ENCODE results near the gene SDCCAG8.

Gene SDCCAG8

DNA sequence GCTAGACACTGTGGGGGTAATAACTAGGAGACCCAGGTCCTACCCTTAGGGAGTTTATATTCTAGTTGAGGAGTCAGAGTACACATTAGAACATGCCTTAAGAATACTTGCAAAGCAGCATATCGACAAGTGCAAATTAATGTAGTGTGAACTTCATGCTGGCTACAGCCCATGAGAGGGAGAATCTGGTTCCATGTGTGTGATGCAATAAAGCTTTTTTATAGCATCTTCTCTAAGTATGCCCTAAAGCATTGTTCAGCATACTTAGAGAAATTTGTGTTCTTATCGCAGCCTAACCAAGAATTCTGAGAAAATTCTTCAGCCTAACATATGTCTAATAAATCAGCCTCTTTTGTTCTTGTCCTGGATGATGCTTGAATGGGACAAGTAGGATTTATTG lies 95.5 kb downstream of the SDCCAG8 start:
- H3K4me3 ChIP-seq (ENCODE audit: low read depth, low read length) = no peak overlapping the region
- no peak overlapping the region for H3K9ac ChIP-seq (ENCODE audit: low read depth, low read length)
- H3K27me3 ChIP-seq (ENCODE audit: control insufficient read depth, insufficient read depth, low read length) = no peaks in the 10 kb centered on the region
- no peaks in the 10 kb centered on the region for H3K9me3 ChIP-seq (ENCODE audit: control insufficient read depth, insufficient read depth, low read length)
- no peaks in the 10 kb centered on the region for H3K36me3 ChIP-seq (ENCODE audit: control insufficient read depth, insufficient read depth, low read length)
- no peaks in the 10 kb centered on the region for H3K4me1 ChIP-seq (ENCODE audit: control insufficient read depth, insufficient read depth, low read length)
- H3K27ac ChIP-seq (ENCODE audit: low read depth, low read length) = no peak overlapping the region

DNA sequence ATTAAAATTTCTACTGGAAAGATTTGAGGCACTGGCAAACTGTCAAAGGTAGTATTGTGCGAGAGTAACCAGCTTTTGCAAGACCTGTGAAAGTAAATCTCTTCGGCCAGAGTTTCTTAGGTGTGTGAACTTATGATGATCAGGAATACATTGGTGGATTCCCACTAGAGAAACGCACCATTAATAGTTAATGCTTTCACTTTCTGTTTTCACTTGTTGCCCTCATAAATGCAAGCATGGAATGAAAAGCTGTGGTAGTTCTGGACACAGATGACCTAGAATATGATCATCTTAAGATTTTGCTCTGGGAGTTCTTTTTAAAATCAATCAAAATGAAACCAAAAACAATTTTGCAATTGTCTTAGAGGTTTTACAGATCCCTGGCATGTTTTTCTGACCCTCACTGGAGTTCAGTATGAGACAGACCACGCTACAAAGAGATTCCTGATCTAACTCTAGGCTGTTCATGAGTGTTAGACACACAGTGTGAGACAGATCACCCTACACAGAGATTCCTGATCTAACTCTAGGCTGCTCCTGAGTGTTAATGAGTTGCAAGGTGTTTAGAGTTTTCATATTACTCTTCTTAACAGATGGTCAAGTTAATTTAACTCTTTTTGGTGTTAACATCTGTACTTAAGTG lies 98.8 kb downstream of the SDCCAG8 start:
- Histone ChIP-seq H3K4me3 (ENCODE audit: low read depth, low read length) (no peak overlapping the region), H3K27ac (ENCODE audit: low read depth, low read length) (no peak overlapping the region), H3K27me3 (ENCODE audit: control insufficient read depth, insufficient read depth, low read length) (no peaks in the 10 kb centered on the region), H3K9me3 (ENCODE audit: control insufficient read depth, insufficient read depth, low read length) (no peaks in the 10 kb centered on the region), H3K4me1 (ENCODE audit: control insufficient read depth, insufficient read depth, low read length) (no peaks in the 10 kb centered on the region), H3K36me3 (ENCODE audit: control insufficient read depth, insufficient read depth, low read length) (no peaks in the 10 kb centered on the region), H3K9ac (ENCODE audit: low read depth, low read length) (no peak overlapping the region)

- no peak overlapping the region for H3K27ac ChIP-seq (ENCODE audit: low read depth, low read length)
- H3K9ac ChIP-seq (ENCODE audit: low read depth, low read length) = no peak overlapping the region
- H3K4me1 ChIP-seq (ENCODE audit: control insufficient read depth, insufficient read depth, low read length) = no peaks in the 10 kb centered on the region
- H3K36me3 ChIP-seq (ENCODE audit: control insufficient read depth, insufficient read depth, low read length) = no peaks in the 10 kb centered on the region
- H3K9me3 ChIP-seq (ENCODE audit: control insufficient read depth, insufficient read depth, low read length) = no peaks in the 10 kb centered on the region
- no peak overlapping the region for H3K4me3 ChIP-seq (ENCODE audit: low read depth, low read length)
- H3K27me3 ChIP-seq (ENCODE audit: control insufficient read depth, insufficient read depth, low read length) = no peaks in the 10 kb centered on the region
These were observed 108.0 kb downstream of the SDCCAG8 start for GRCh38 chr1:243363832-243364231.

DNA sequence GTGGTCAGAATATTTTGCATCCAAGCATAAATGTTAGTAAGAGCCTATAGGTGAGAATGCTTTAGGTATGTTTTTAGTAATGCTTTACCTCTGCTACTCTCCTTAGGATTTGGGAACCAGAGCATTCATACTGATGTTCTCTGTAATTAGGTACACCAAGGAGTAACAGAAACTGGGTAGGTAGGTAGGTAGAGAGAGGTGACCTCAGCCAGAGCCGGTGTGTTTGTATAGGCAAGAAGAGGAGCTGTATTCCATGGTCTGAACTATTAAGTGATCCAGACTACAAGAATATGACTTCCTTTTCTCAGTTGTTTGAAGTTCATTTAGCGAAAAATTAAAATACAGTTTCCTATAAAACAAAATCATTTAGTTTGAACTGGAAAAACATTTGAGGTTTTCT lies 108.5 kb downstream of the SDCCAG8 start:
- Histone ChIP-seq H3K9ac (ENCODE audit: low read depth, low read length) (no peak overlapping the region), H3K27me3 (ENCODE audit: control insufficient read depth, insufficient read depth, low read length) (no peaks in the 10 kb centered on the region), H3K36me3 (ENCODE audit: control insufficient read depth, insufficient read depth, low read length) (no peaks in the 10 kb centered on the region), H3K4me3 (ENCODE audit: low read depth, low read length) (no peak overlapping the region), H3K27ac (ENCODE audit: low read depth, low read length) (no peak overlapping the region), H3K4me1 (ENCODE audit: control insufficient read depth, insufficient read depth, low read length) (no peaks in the 10 kb centered on the region), H3K9me3 (ENCODE audit: control insufficient read depth, insufficient read depth, low read length) (no peaks in the 10 kb centered on the region)

GRCh38 chr1:243364866-243365265 lies 109.0 kb downstream of the SDCCAG8 start:
- Histone ChIP-seq H3K4me1 (ENCODE audit: control insufficient read depth, insufficient read depth, low read length) (no peaks in the 10 kb centered on the region), H3K36me3 (ENCODE audit: control insufficient read depth, insufficient read depth, low read length) (no peaks in the 10 kb centered on the region), H3K4me3 (ENCODE audit: low read depth, low read length) (no peak overlapping the region), H3K27me3 (ENCODE audit: control insufficient read depth, insufficient read depth, low read length) (no peaks in the 10 kb centered on the region), H3K9me3 (ENCODE audit: control insufficient read depth, insufficient read depth, low read length) (no peaks in the 10 kb centered on the region), H3K27ac (ENCODE audit: low read depth, low read length) (no peak overlapping the region), H3K9ac (ENCODE audit: low read depth, low read length) (no peak overlapping the region)

- Histone ChIP-seq H3K9ac (ENCODE audit: low read depth, low read length) (no peak overlapping the region), H3K4me1 (ENCODE audit: control insufficient read depth, insufficient read depth, low read length) (no peaks in the 10 kb centered on the region), H3K4me3 (ENCODE audit: low read depth, low read length) (no peak overlapping the region), H3K36me3 (ENCODE audit: control insufficient read depth, insufficient read depth, low read length) (no peaks in the 10 kb centered on the region), H3K27me3 (ENCODE audit: control insufficient read depth, insufficient read depth, low read length) (no peaks in the 10 kb centered on the region), H3K27ac (ENCODE audit: low read depth, low read length) (no peak overlapping the region), H3K9me3 (ENCODE audit: control insufficient read depth, insufficient read depth, low read length) (no peaks in the 10 kb centered on the region)
These were observed 111.5 kb downstream of the SDCCAG8 start for GRCh38 chr1:243367314-243367713.

DNA sequence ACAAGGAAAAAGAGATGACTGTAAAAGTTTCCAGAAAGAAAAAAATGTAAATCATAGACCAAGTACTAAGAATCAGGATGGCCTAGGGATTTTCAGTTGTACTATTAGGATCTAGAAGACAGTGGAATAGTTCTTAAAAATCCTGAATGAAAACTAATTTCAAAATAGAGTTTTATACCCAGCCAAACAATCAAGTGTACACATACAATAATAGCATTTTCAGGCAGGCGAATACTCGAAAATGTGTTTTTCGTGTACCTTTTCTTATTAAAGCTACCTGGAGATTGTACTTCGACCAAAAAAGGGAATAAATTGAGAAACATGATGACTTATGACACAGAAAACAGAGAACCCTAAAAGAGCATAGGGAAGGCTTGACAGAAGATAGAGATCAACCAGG lies 118.6 kb downstream of the SDCCAG8 start:
- peaks cover 4% of the 10 kb centered on the region; the same call in 1 of the 2 replicates for H3K4me1 ChIP-seq (ENCODE audit: control insufficient read depth, insufficient read depth, low read length)
- H3K36me3 ChIP-seq (ENCODE audit: control insufficient read depth, insufficient read depth, low read length) = no peaks in the 10 kb centered on the region
- H3K9ac ChIP-seq (ENCODE audit: low read depth, low read length) = no peak overlapping the region
- H3K27ac ChIP-seq (ENCODE audit: low read depth, low read length) = no peak overlapping the region
- H3K9me3 ChIP-seq (ENCODE audit: control insufficient read depth, insufficient read depth, low read length) = no peaks in the 10 kb centered on the region
- no peak overlapping the region for H3K4me3 ChIP-seq (ENCODE audit: low read depth, low read length)
- H3K27me3 ChIP-seq (ENCODE audit: control insufficient read depth, insufficient read depth, low read length) = no peaks in the 10 kb centered on the region

GRCh38 chr1:243375596-243375995 lies 119.8 kb downstream of the SDCCAG8 start:
- H3K4me1 ChIP-seq (ENCODE audit: control insufficient read depth, insufficient read depth, low read length) = peaks cover 9% of the 10 kb centered on the region; the same call in 1 of the 2 replicates
- no peak overlapping the region for H3K4me3 ChIP-seq (ENCODE audit: low read depth, low read length)
- no peaks in the 10 kb centered on the region for H3K27me3 ChIP-seq (ENCODE audit: control insufficient read depth, insufficient read depth, low read length)
- H3K9me3 ChIP-seq (ENCODE audit: control insufficient read depth, insufficient read depth, low read length) = no peaks in the 10 kb centered on the region
- no peak overlapping the region for H3K9ac ChIP-seq (ENCODE audit: low read depth, low read length)
- no peak overlapping the region for H3K27ac ChIP-seq (ENCODE audit: low read depth, low read length)
- no peaks in the 10 kb centered on the region for H3K36me3 ChIP-seq (ENCODE audit: control insufficient read depth, insufficient read depth, low read length)

GRCh38 chr1:243378669-243379068 lies 122.8 kb downstream of the SDCCAG8 start:
- no peaks in the 10 kb centered on the region for H3K9me3 ChIP-seq (ENCODE audit: control insufficient read depth, insufficient read depth, low read length)
- H3K4me3 ChIP-seq (ENCODE audit: low read depth, low read length) = no peak overlapping the region
- H3K36me3 ChIP-seq (ENCODE audit: control insufficient read depth, insufficient read depth, low read length) = no peaks in the 10 kb centered on the region
- H3K27me3 ChIP-seq (ENCODE audit: control insufficient read depth, insufficient read depth, low read length) = no peaks in the 10 kb centered on the region
- no peak overlapping the region for H3K27ac ChIP-seq (ENCODE audit: low read depth, low read length)
- no peak overlapping the region for H3K9ac ChIP-seq (ENCODE audit: low read depth, low read length)
- H3K4me1 ChIP-seq (ENCODE audit: control insufficient read depth, insufficient read depth, low read length) = peaks cover 9% of the 10 kb centered on the region; the same call in 1 of the 2 replicates

DNA sequence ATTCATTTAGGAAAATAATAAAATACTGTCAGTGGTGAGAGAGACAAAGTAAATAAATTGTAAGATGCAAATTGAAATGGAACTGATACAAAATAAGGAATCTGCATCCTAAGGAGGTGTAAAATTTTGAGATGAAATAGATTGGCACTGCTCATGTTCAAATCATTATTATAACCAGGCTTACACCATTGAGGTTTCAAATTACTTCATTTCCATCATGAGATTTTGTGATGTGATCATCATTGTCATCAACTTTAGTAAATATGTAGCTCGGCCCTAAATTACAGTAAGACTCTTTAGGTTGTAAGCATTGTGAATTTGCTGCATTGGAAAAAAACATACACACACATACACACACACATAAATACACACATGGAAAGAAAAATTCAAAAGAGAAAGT lies 123.4 kb downstream of the SDCCAG8 start:
- Histone ChIP-seq H3K4me3 (ENCODE audit: low read depth, low read length) (no peak overlapping the region), H3K36me3 (ENCODE audit: control insufficient read depth, insufficient read depth, low read length) (no peaks in the 10 kb centered on the region), H3K9ac (ENCODE audit: low read depth, low read length) (no peak overlapping the region), H3K27ac (ENCODE audit: low read depth, low read length) (no peak overlapping the region), H3K4me1 (ENCODE audit: control insufficient read depth, insufficient read depth, low read length) (peaks cover 9% of the 10 kb centered on the region; the same call in 1 of the 2 replicates), H3K27me3 (ENCODE audit: control insufficient read depth, insufficient read depth, low read length) (no peaks in the 10 kb centered on the region), H3K9me3 (ENCODE audit: control insufficient read depth, insufficient read depth, low read length) (no peaks in the 10 kb centered on the region)

- H3K27me3 ChIP-seq (ENCODE audit: control insufficient read depth, insufficient read depth, low read length) = no peaks in the 10 kb centered on the region
- H3K36me3 ChIP-seq (ENCODE audit: control insufficient read depth, insufficient read depth, low read length) = no peaks in the 10 kb centered on the region
- no peak overlapping the region for H3K4me3 ChIP-seq (ENCODE audit: low read depth, low read length)
- H3K9ac ChIP-seq (ENCODE audit: low read depth, low read length) = no peak overlapping the region
- no peaks in the 10 kb centered on the region for H3K9me3 ChIP-seq (ENCODE audit: control insufficient read depth, insufficient read depth, low read length)
- no peak overlapping the region for H3K27ac ChIP-seq (ENCODE audit: low read depth, low read length)
- peaks cover 9% of the 10 kb centered on the region; the same call in 1 of the 2 replicates for H3K4me1 ChIP-seq (ENCODE audit: control insufficient read depth, insufficient read depth, low read length)
These were observed 123.9 kb downstream of the SDCCAG8 start for GRCh38 chr1:243379706-243380105.

Data from HUES48 (cell line).